HG02938 (cell line): ENCODE results near the gene ANAPC16.
A peak's percentile ranks its signal among the peaks of the same experiment; 100 is the strongest.

Source experiments
- ATAC-seq: cut with Tn5 transposase; IDR thresholded peaks from one replicate; pipeline ENCODE4 v1.9.1; 2021; ENCODE audit warnings: mild to moderate bottlenecking, moderate library complexity; ENCODE audit not compliant: unreplicated experiment

ANAPC16 gene

DNA sequence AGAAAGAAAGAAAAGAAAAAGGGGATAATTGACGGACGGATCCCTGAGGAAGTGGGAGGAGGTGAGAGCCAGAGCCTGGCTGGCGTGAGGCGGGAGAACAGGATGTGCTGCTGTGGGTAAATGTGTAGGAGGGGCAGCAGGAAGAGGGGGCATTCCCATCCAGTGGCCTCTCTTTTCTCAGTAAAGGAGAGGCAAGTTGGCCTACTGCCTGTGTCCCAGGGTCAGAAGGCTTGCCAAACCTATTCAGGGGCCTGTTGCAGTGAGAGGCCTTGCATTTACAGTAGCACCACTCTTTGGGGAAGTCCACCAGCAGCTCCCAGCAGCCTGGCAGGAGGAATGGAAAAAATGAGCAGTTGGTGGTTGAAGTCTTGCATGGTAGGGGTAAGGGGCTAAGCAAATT lies 26.9 kb downstream of the ANAPC16 start:
- no peak for ATAC-seq

- no peak for ATAC-seq
Measured at GRCh38 chr10:72243822-72244437, 28.1 kb downstream of the ANAPC16 start.

DNA sequence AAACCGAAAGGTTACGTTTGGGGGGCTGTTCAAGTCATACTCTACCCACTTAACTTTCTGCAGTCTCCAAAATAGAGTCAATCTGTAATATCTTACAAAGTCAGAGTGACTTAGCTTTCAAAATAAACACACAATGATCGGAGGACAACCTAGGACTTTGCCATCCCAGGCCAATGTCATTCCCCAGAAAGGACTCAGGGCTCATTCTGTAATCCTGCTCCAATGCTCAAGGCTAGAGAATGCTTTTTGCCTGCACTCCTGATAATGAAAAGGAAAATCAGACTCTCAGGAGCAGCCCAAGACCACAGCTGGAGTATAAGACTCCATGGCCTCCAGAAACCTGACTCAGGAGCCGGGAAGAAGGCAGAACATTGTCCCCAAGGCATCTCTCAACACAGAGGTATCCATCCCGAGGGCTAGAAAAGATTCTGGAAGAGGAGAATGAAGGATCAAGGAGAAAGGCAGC lies 28.8 kb downstream of the ANAPC16 start:
- ATAC-seq, result no peak

DNA sequence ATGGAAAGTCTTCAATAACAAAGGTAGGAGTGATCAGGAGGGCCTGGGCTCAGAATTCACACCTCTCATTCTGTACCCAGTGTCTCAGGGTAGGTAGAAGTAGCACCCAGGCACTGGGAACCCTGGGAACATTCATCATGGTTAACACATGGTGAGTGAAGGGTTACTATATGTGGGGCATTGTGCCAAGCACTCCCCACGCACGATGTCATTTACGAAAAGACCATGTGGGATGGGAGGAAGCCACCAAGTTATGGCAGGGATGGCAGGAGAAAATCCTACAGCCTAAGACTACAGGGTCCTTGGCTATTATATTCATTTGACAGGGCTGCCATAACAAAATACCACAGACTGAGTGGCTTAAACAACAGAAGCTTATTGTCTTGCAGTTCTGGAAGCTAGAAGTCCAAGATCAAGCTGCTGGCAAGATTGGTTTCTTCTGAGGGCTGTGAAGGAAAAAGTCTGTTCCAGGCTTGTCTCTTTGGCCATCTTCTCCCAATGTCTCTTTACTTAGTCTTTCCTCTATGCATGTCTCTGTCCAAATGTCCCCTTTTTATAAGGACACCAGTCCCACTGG lies 30.2 kb downstream of the ANAPC16 start:
- no peak for ATAC-seq

- peak; percentile 77 for ATAC-seq
Measured at GRCh38 chr10:72248468-72249151, 32.8 kb downstream of the ANAPC16 start.

DNA sequence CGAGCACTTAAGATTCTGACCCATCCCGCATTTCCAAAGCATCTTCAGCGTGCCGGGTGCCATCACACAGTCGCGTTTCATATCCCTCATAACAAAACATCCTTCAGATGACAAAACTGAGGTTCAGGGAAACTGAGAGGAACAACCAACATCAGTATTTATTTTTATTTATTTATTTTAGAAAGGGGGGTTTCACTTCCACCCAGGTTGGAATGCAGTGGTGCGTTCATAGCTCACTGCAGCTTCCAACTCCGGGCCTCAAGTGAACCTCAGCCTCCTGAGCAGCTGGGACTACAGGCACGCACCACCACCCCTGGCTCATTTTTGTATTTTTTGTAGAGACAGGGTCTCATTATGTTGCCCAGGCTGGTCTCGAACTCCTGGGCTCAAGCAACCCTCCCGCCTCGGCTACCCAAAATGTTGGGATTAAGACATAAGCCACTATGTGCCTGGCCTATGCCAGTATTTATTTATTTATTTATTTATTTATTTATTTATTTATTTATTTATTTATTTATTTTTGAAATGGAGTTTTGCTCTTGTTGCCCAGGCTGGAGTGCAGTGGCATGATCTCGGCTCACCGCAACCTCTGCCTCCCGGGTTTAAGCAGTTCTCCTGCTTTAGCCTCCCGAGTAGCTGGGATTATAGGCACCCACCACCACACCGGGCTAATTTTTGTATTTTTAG lies 33.5 kb downstream of the ANAPC16 start:
- peak; percentile 10 for ATAC-seq

- no peak for ATAC-seq
Measured at GRCh38 chr10:72250666-72251065, 34.9 kb downstream of the ANAPC16 start.

DNA sequence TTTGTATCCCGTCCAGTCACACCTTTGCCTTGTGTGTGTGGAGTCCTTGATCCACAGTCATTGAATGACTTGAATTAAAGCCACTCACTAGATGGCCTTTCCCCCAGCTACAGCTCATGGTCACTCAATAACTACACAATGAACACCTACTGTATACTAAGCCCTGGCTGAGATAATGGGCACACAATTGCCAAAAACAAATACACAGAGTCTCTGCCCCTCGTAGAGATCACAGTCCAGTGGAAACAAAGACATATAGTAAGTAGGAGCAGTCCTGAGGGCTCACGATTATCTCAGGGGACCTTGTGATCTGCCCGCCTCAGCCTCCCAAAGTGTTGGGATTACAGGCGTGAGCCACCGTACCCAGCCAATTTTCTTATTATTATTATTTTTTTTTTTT lies 35.8 kb downstream of the ANAPC16 start:
- no peak for ATAC-seq

GRCh38 chr10:72252972-72253371 lies 37.2 kb downstream of the ANAPC16 start:
- ATAC-seq, result no peak

DNA sequence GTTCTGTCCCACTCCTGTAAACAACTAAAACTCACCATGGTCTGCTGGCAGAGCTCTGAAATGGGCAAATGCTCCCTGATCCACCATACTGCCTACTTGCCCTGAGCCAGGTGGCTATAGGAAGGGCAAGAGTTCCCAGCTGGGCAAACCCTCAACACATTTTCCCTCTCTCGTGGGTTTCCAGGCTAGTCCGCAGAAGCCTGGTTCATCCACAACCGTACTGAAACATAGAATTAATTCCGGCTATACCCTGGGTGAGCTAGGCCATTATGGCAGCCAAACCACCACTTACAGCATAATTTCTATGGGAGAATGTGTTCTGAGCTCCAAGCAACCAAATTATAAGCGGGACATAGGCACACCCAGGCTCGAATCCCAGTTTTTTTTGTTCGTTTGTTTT lies 37.8 kb downstream of the ANAPC16 start:
- ATAC-seq, result no peak

DNA sequence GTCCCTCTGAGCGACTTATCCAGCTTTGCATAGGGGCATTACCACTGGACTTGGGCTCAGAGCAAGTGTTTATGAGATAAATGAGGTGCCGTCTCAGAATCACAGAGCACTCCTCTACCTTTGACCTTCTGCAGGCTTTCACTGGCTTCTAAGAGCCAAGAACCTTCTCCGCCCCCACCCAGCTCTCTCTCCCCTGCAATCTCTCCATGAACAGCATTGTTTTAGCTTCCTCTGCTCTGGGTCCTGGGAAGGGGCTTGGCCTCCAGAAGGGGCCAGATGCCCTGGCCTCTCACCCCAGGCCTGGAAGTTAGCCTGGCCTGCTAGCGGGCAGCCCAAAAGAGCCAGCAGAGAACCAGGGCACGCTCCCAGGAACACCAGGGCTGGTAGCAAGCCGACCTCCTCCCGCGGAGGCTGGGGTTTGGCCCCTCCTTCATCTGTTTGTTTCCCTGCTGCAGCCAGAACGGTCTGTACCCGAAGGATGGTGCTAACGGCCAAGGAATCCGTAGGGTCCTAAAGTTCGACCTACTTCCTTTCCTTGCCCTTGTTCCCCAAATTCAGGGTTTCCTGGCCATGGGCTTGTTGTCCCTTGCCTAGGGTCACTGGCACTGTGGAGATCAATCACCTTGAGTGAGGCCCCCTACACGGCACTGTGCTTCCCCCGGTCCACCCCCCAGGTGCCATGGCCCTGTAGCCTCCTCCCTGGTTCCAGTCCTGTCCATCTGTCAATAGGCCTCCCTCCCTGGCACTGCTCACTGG lies 39.2 kb downstream of the ANAPC16 start:
- no peak for ATAC-seq

GRCh38 chr10:72255977-72256729 lies 40.3 kb downstream of the ANAPC16 start:
- no peak for ATAC-seq

GRCh38 chr10:72257051-72257892 lies 41.5 kb downstream of the ANAPC16 start:
- no peak for ATAC-seq

DNA sequence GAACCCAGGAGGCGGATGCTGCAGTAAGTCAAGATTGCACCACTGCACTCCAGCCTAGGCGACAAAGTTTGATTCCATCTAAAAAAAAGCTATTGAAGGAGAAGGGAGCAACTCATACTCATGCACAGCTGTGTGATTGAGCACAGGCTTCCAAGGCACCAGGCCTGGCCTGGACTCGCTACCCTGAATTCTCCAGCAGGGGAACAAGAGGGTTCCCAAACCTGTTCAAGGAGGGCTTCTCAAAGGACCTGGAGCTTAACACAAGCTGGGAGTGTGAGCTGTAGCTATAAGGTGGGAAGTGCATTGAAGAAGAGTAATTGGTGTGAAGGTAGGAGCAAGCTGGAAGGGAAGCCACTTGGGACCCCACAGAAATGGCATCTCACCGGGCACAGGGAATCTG lies 42.8 kb downstream of the ANAPC16 start:
- no peak for ATAC-seq

DNA sequence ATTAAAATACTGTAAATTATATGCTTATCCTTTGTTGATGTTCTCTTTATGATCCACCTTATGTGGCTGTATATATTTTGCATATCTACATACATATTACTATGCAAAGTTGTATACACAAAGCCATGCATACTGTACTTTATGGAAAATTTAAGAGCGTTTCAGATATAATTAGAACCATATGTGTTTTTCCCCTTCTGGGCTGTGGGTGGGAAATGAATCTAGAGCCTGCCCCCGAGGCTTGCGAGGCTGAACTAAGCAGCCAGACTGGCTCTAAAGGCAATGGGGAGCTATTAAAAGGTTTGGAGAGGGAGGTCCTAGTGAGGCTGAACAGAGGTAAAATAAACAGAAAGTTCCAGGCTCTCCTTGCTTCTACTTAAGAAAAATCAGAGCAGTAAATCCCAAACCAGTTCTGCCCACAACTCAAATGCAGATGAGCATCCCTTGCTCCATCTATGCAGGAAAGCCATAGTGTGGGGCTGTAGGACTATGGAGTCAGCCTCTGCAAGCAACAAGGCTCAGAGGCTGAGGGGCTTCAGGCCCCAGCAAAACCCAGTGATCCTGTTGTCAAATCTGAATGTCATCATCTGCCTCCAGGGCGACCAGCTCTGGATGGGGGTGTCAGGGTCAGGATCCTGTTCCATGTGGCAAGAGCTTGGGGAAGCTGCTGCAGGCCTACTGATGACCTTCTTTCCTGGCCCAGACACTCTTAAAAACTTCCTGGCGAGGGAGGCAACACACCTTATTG lies 43.9 kb downstream of the ANAPC16 start:
- no peak for ATAC-seq

DNA sequence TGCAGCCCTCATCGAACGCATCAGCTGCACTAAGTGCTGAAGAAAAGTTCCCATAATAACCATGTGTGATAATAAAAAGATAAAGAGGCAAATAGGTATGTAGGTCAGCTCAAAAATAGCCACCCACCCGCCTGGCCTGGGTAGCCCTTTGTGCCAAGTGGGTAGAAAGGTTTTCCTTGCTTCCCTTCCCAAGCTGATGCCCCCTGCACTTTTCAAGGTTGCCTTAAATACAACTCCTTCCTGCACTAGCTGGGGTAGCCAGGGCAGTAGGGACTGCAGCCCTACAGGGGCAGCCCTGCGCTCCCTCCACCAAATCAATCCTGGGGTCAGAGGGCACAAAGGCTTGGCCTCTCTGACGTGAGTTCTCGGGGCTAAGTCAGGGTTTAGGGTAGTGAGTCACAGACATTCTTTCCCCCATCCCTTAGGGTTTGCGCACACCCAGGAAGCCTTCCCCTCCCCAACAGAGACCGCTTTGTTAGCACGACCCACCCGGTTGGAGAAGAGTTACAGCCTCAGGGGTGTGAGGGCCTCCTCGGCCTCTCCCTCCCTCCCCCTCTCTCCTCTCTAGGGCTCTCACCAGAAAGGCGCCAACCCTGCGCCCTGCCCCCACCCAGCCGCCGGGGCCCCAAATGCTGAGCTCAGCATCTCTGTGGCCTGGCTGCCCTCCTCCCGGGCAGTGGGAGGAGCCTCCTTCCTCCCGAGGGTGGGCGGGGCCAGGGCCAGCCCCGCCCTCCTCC lies 44.6 kb downstream of the ANAPC16 start:
- peak; percentile 46 for ATAC-seq

GRCh38 chr10:72260976-72261783 lies 45.4 kb downstream of the ANAPC16 start:
- peak; percentile 47 for ATAC-seq
